ENCODE measurements around the gene PARD3B.

PARD3B gene

GRCh38 chr2:205607146-205607545 lies 1061.9 kb downstream of the PARD3B start:
- no peak for DNase-seq

- no peak for DNase-seq
Observed at GRCh38 chr2:205609113-205609512, 1063.8 kb downstream of the PARD3B start.

- DNase-seq: no peak
Observed at GRCh38 chr2:205610437-205610836, 1065.2 kb downstream of the PARD3B start.

GRCh38 chr2:205612636-205613035 lies 1067.4 kb downstream of the PARD3B start:
- DNase-seq: peak; percentile 75 to 77

GRCh38 chr2:205613970-205614559 lies 1068.8 kb downstream of the PARD3B start:
- DNase-seq: no peak

- no peak for DNase-seq
Observed at GRCh38 chr2:205614965-205615364, 1069.7 kb downstream of the PARD3B start.

GRCh38 chr2:205617905-205618304 lies 1072.6 kb downstream of the PARD3B start:
- no peak for DNase-seq

- no peak for DNase-seq
Observed at GRCh38 chr2:205619600-205619999, 1074.3 kb downstream of the PARD3B start.

- DNase-seq: no peak
Observed at GRCh38 chr2:205627085-205627484, 1081.8 kb downstream of the PARD3B start.

GRCh38 chr2:205628422-205628821 lies 1083.1 kb downstream of the PARD3B start:
- no peak for DNase-seq

GRCh38 chr2:205629091-205629776 lies 1084.0 kb downstream of the PARD3B start:
- no peak for DNase-seq

GRCh38 chr2:205633994-205634393 lies 1088.7 kb downstream of the PARD3B start:
- no peak for DNase-seq

GRCh38 chr2:205636549-205637319 lies 1091.5 kb downstream of the PARD3B start:
- no peak for DNase-seq

GRCh38 chr2:205637320-205637602 lies 1092.0 kb downstream of the PARD3B start:
- no peak for DNase-seq

GRCh38 chr2:205637779-205638503 lies 1092.7 kb downstream of the PARD3B start:
- DNase-seq: no peak

GRCh38 chr2:205640716-205641115 lies 1095.4 kb downstream of the PARD3B start:
- no peak for DNase-seq

GRCh38 chr2:205642599-205643356 lies 1097.5 kb downstream of the PARD3B start:
- DNase-seq: no peak

- no peak for DNase-seq
Observed at GRCh38 chr2:205643391-205643885, 1098.2 kb downstream of the PARD3B start.

- no peak for DNase-seq
Observed at GRCh38 chr2:205644018-205644417, 1098.7 kb downstream of the PARD3B start.

- DNase-seq: no peak
Observed at GRCh38 chr2:205646680-205647079, 1101.4 kb downstream of the PARD3B start.

- no peak for DNase-seq
Observed at GRCh38 chr2:205650450-205650849, 1105.2 kb downstream of the PARD3B start.

GRCh38 chr2:205650931-205651330 lies 1105.7 kb downstream of the PARD3B start:
- DNase-seq: no peak

GRCh38 chr2:205651719-205652118 lies 1106.4 kb downstream of the PARD3B start:
- no peak for DNase-seq
